GM23338 (cell line): ENCODE data around the gene ARAP1. TPM values are rescaled to one million over a fixed set of nuclear protein-coding genes. Genes with fewer than 3 reads are reported as not detected.

ENCODE experiments used
- ATAC-seq: fragments of 200-7000 bp; cut with Tn5 transposase; 3 replicates; pipeline ENCODE4 v1.9.1; 2020
- DNase-seq: peaks from one replicate; pipeline ENCODE4 v3.0.0-alpha.2; 2015; ENCODE audit warnings: low spot score
- H2AFZ ChIP-seq: fragments of 200-600 bp; sonication (generic); 2 replicates; pipeline ENCODE4 v1.8.0; 2016; ENCODE audit warnings: antibody characterized with exemption, mild to moderate bottlenecking, moderate library complexity
- H3F3A ChIP-seq: fragments of 200-600 bp; sonication (generic); replicated peaks from 2 replicates; pipeline ENCODE4 v1.8.0; 2017; ENCODE audit warnings: antibody characterized with exemption, mixed run types, low read depth
- H3K27ac ChIP-seq: fragments of 200-600 bp; sonication (generic); 2 replicates; pipeline ENCODE4 v1.6.1; 2016; ENCODE audit warnings: low read depth
- H3K27me3 ChIP-seq: fragments of 200-600 bp; sonication (generic); 2 replicates; pipeline ENCODE4 v1.8.0; 2016; ENCODE audit warnings: mild to moderate bottlenecking, mixed run types, moderate library complexity; ENCODE audit not compliant: insufficient read depth
- H3K36me3 ChIP-seq: fragments of 200-600 bp; sonication (generic); 2 replicates; pipeline ENCODE4 v1.8.0; 2016; ENCODE audit warnings: mild to moderate bottlenecking; ENCODE audit not compliant: insufficient read depth
- H3K4me1 ChIP-seq: fragments of 200-600 bp; sonication (generic); 2 replicates; pipeline ENCODE4 v1.8.0; 2016; ENCODE audit warnings: mild to moderate bottlenecking, moderate library complexity; ENCODE audit not compliant: insufficient read depth
- H3K4me2 ChIP-seq: fragments of 200-600 bp; sonication (generic); 2 replicates; pipeline ENCODE4 v1.7.1; 2017; ENCODE audit warnings: mixed run types
- H3K4me3 ChIP-seq: fragments of 200-600 bp; sonication (generic); 2 replicates; pipeline ENCODE4 v1.6.1; 2016; ENCODE audit warnings: mixed run types
- H3K79me2 ChIP-seq: fragments of 200-600 bp; sonication (generic); replicated peaks from 2 replicates; pipeline ENCODE4 v1.8.0; 2017; ENCODE audit warnings: mild to moderate bottlenecking; ENCODE audit not compliant: insufficient read depth
- H3K9me2 ChIP-seq: fragments of 200-600 bp; sonication (generic); 2 replicates; pipeline ENCODE4 v1.8.0; 2017; ENCODE audit not compliant: insufficient read depth
- H4K20me1 ChIP-seq: fragments of 200-600 bp; sonication (generic); replicated peaks from 2 replicates; pipeline ENCODE4 v1.8.0; 2017; ENCODE audit warnings: mild to moderate bottlenecking; ENCODE audit not compliant: insufficient read depth
- H3K27ac Mint-ChIP-seq: 2 replicates; pipeline ENCODE4 v1.8.0; 2020; ENCODE audit warnings: inconsistent platforms, mild to moderate bottlenecking, moderate library complexity, mixed read lengths
- H3K27me3 Mint-ChIP-seq: 3 replicates; pipeline ENCODE4 v1.8.0; 2022; ENCODE audit warnings: low read depth, mild to moderate bottlenecking, moderate library complexity, mixed read lengths, inconsistent platforms; ENCODE audit not compliant: insufficient read depth, poor library complexity
- H3K36me3 Mint-ChIP-seq: 3 replicates; pipeline ENCODE4 v1.8.0; 2021; ENCODE audit warnings: low read depth, mild to moderate bottlenecking, inconsistent platforms, moderate library complexity, mixed read lengths
- H3K4me1 Mint-ChIP-seq: 3 replicates; pipeline ENCODE4 v1.8.0; 2020; ENCODE audit warnings: mild to moderate bottlenecking, inconsistent platforms, mixed read lengths
- H3K4me3 Mint-ChIP-seq: 3 replicates; pipeline ENCODE4 v1.8.0; 2021; ENCODE audit warnings: moderate library complexity, mild to moderate bottlenecking, inconsistent platforms, mixed read lengths
- H3K9me3 Mint-ChIP-seq: 3 replicates; pipeline ENCODE4 v1.8.0; 2020; ENCODE audit warnings: moderate library complexity, mild to moderate bottlenecking, inconsistent platforms, mixed read lengths
- CREB1 ChIP-seq: fragments of 250-450 bp; sonication (Bioruptor Pico); IDR thresholded peaks from 2 replicates; pipeline ENCODE4 v1.5.0; 2020; ENCODE audit warnings: low read depth, mild to moderate bottlenecking, moderate library complexity
- EZH2 ChIP-seq: fragments of 200-600 bp; sonication (generic); IDR thresholded peaks from one replicate; pipeline ENCODE4 v1.8.0; 2017; ENCODE audit warnings: antibody characterized with exemption, mild to moderate bottlenecking, low read depth; ENCODE audit not compliant: unreplicated experiment
- EZH2phosphoT487 ChIP-seq: fragments of 200-600 bp; sonication (generic); IDR thresholded peaks from one replicate; pipeline ENCODE4 v1.8.1; 2018; ENCODE audit warnings: antibody characterized with exemption; ENCODE audit not compliant: unreplicated experiment
- JUNB ChIP-seq: IDR thresholded peaks from one replicate; pipeline ENCODE4 v1.6.1; 2016; ENCODE audit warnings: antibody characterized with exemption; ENCODE audit not compliant: unreplicated experiment
- NANOG ChIP-seq: IDR thresholded peaks from 2 replicates; pipeline ENCODE4 v1.6.1; 2016; ENCODE audit warnings: antibody characterized with exemption, borderline replicate concordance
- POLR2AphosphoS5 ChIP-seq: IDR thresholded peaks from 2 replicates; pipeline ENCODE4 v1.6.1; 2016; ENCODE audit warnings: antibody characterized with exemption, low read depth
- STAT1 ChIP-seq: IDR thresholded peaks from one replicate; pipeline ENCODE4 v1.6.1; 2016; ENCODE audit warnings: antibody characterized with exemption; ENCODE audit not compliant: unreplicated experiment
- ZNF114 ChIP-seq: fragments of 250-450 bp; sonication (Bioruptor Pico); IDR thresholded peaks from 2 replicates; pipeline ENCODE4 v1.5.0; 2020; ENCODE audit warnings: mild to moderate bottlenecking, moderate library complexity
- ZNF462 ChIP-seq: fragments of 250-450 bp; sonication (Bioruptor Pico); IDR thresholded peaks from 2 replicates; pipeline ENCODE4 v1.5.0; 2020; ENCODE audit warnings: mild to moderate bottlenecking, moderate library complexity
- polyA plus RNA-seq: library from polyadenylated mRNA; unstranded; fragments of >200 nt; fragmentation: Nextera tagmentation; extraction: Ambion mirVana; gene quantifications from 2 replicates; pipeline ENCODE4 v1.2.1, GENCODE V29; 2016
- total RNA-seq: library from RNA; depleted of rRNA; stranded (reverse); fragments of >200 nt; shearing (Covaris generic); gene quantifications from 2 replicates; pipeline ENCODE4 v1.2.3, GENCODE V29; 2014
- TF ChIP-seq, protein P1 (sequence below), 2 experiments: fragments of 200-600 bp in 1 of 2; sonication (generic) in 1 of 2; conservative IDR thresholded peaks; 2 replicates each; pipeline versions ENCODE4 v1.5.1 to v1.6.1; 2016 to 2017; ENCODE audit warnings: antibody characterized with exemption in 2 of 2, low read depth in 2 of 2, mild to moderate bottlenecking in 2 of 2, moderate library complexity in 1 of 2

ARAP1 gene
- total and polyA plus RNA-seq, 2 experiments from 2014 or later: 24.5 to 116 TPM

DNA sequence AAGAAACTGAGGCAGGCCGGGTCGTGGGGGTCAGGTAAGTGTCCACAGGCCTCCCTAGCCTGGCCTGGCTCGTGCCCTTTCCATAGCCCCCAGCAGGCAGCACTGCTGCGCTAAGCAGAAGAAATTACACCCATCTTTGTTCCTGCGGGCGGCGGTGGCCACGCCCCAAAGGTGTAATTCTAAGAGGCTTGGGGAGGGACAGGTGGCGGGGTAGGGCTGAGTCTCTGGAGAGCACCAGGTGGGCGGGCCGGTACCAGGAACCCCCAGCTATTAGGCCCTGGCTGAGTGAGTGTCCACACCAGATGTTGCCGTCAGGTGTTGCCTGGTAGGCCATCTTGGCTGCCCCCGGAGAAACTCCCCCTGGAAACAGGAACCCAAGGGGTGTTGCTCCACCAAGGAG, 12.3 kb upstream of the ARAP1 start:
- 0 out of 2 replicates have a peak overlapping the region, but pooled peaks have one; percentile 53 for H3K27ac ChIP-seq
- H3K27ac Mint-ChIP-seq: peak overlapping the region; percentile 70; the same call in 1 of the 2 replicates

DNA sequence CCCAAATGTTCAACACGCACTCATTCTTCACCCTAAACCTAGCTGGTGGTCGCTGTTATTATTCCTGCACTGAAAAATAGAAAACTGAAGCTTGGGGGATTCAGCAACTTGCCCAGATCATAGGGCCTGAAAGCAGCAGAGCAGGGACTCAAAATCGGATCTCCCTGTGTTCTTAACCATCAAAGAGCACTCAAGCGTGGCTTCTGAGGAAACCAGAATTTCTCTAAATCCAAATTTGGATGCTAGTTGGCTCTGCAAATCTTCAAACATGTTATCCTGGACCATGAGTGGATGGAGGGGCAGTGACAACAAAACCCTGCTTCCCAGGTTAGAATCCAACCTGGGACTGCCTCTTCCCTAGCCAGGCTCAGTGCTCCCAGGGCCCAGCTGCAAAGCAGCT, 11.6 kb upstream of the ARAP1 start:
- Mint-ChIP-seq H3K4me3 (no peak overlapping the region), H3K4me1 (peaks cover 34% of the 10 kb centered on the region), H3K27ac (no peak overlapping the region), H3K27me3 (peaks cover 18% of the 10 kb centered on the region), H3K36me3 (no peaks in the 10 kb centered on the region), H3K9me3 (no peaks in the 10 kb centered on the region)
- Histone ChIP-seq H3F3A (no peaks in the 10 kb centered on the region; the same call in 1 of the 2 replicates), H2AFZ (no peak overlapping the region; the same call in 1 of the 2 replicates), H3K27ac (no peak overlapping the region), H3K79me2 (no peaks in the 10 kb centered on the region), H4K20me1 (no peaks in the 10 kb centered on the region; the same call in 1 of the 2 replicates), H3K4me3 (no peak overlapping the region), H3K4me2 (peak overlapping the region; percentile 35; the same call in 1 of the 2 replicates), H3K9me2 (no peaks in the 10 kb centered on the region), H3K4me1 (peaks cover 14% of the 10 kb centered on the region; the same call in 1 of the 2 replicates), H3K36me3 (no peaks in the 10 kb centered on the region), H3K27me3 (no peaks in the 10 kb centered on the region)
- peak; percentile 6; the same call in 1 of the 3 replicates for ATAC-seq
- no peak for DNase-seq
- TF ChIP-seq NANOG (no peak), CREB1 (no peak), STAT1 (no peak), EZH2 (no peak), POLR2AphosphoS5 (no peak), ZNF462 (CRISPR knock-in tag) (no peak), JUNB (no peak), EZH2phosphoT487 (no peak), ZNF114 (no peak)
- TF ChIP-seq, protein P1, sequence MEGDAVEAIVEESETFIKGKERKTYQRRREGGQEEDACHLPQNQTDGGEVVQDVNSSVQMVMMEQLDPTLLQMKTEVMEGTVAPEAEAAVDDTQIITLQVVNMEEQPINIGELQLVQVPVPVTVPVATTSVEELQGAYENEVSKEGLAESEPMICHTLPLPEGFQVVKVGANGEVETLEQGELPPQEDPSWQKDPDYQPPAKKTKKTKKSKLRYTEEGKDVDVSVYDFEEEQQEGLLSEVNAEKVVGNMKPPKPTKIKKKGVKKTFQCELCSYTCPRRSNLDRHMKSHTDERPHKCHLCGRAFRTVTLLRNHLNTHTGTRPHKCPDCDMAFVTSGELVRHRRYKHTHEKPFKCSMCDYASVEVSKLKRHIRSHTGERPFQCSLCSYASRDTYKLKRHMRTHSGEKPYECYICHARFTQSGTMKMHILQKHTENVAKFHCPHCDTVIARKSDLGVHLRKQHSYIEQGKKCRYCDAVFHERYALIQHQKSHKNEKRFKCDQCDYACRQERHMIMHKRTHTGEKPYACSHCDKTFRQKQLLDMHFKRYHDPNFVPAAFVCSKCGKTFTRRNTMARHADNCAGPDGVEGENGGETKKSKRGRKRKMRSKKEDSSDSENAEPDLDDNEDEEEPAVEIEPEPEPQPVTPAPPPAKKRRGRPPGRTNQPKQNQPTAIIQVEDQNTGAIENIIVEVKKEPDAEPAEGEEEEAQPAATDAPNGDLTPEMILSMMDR (conservative IDR thresholded peaks at IDR 0.05; ENCODE audit: low read depth in 2 of 2): no peak

More for the DNA sequence above, 12.3 kb upstream of the ARAP1 start:
- no peaks in the 10 kb centered on the region for H3K9me2 ChIP-seq
- no peak overlapping the region for H2AFZ ChIP-seq
- H3K27me3 ChIP-seq: no peaks in the 10 kb centered on the region
- peak; percentile 96 for DNase-seq
- no peaks in the 10 kb centered on the region; the same call in 1 of the 2 replicates for H4K20me1 ChIP-seq
- Mint-ChIP-seq H3K36me3 (no peaks in the 10 kb centered on the region), H3K9me3 (no peaks in the 10 kb centered on the region), H3K4me3 (no peak overlapping the region), H3K4me1 (peaks cover 37% of the 10 kb centered on the region), H3K27me3 (peaks cover 18% of the 10 kb centered on the region)
- peaks cover 14% of the 10 kb centered on the region; the same call in 1 of the 2 replicates for H3K4me1 ChIP-seq
- H3K4me2 ChIP-seq: peak overlapping the region; percentile 35; the same call in 1 of the 2 replicates
- no peaks in the 10 kb centered on the region for H3K79me2 ChIP-seq
- no peak for TF ChIP-seq NANOG
- TF ChIP-seq, protein P1 (conservative IDR thresholded peaks at IDR 0.05; ENCODE audit: low read depth in 2 of 2): peak; percentile 47 to 72
- no peak overlapping the region for H3K4me3 ChIP-seq
- peak; percentile 95 for ATAC-seq
- no peaks in the 10 kb centered on the region for H3K36me3 ChIP-seq
- no peaks in the 10 kb centered on the region; the same call in 1 of the 2 replicates for H3F3A ChIP-seq
